Measurements from ENCODE around the gene PHKA2. TPM values are rescaled to one million over a fixed set of nuclear protein-coding genes. Genes with fewer than 3 reads are reported as not detected.

Gene PHKA2
- total and polyA plus RNA-seq, 3 donors from 2014 or later: 42.4 to 95.7 (median 89.9) TPM

- no peak for DNase-seq
- Histone ChIP-seq H3K9me3 (no peaks in the 10 kb centered on the region), H3K4me1 (peaks cover 5% of the 10 kb centered on the region), H3K4me3 (no peak overlapping the region), H3K36me3 (ENCODE audit: low read depth, missing control alignments) (no peaks in the 10 kb centered on the region), H3K27me3 (no peaks in the 10 kb centered on the region), H3K27ac (no peak overlapping the region)
- 79% methylated on average over 11 of the region's 12 CpGs; no CpG with 5 or more reads in 1 of the 2 donors for WGBS, 2 donors
- TF ChIP-seq POLR2A (IDR thresholded peaks at IDR 0.05): no peak
- intact Hi-C loops (cut with DNase I; ENCODE audit: low total_unique reads): no loop called here
These were observed 100.5 kb downstream of the PHKA2 start for GRCh38 chrX:18883234-18883960.

- 89 to 100% methylated on average over 1 to 8 of the region's 9 CpGs for WGBS, 2 donors
- no peaks in the 10 kb centered on the region for H3K36me3 ChIP-seq (ENCODE audit: low read depth, missing control alignments)
- no peaks in the 10 kb centered on the region for H3K9me3 ChIP-seq
- H3K4me3 ChIP-seq: no peak overlapping the region
- H3K27me3 ChIP-seq: no peaks in the 10 kb centered on the region
- no peak for DNase-seq
- intact Hi-C loops (cut with DNase I; ENCODE audit: low total_unique reads): no loop called here
- H3K27ac ChIP-seq: no peak overlapping the region
- H3K4me1 ChIP-seq: no peaks in the 10 kb centered on the region
- TF ChIP-seq POLR2A (IDR thresholded peaks at IDR 0.05) (no peak), CTCF (IDR thresholded peaks at IDR 0.05) (no peak)
These were observed 104.8 kb downstream of the PHKA2 start for GRCh38 chrX:18879144-18879543.

- Histone ChIP-seq H3K4me1 (no peaks in the 10 kb centered on the region), H3K27ac (no peak overlapping the region), H3K27me3 (no peaks in the 10 kb centered on the region), H3K36me3 (ENCODE audit: low read depth, missing control alignments) (no peaks in the 10 kb centered on the region), H3K9me3 (no peaks in the 10 kb centered on the region), H3K4me3 (no peak overlapping the region)
- WGBS, 2 donors: 90 to 94% methylated on average over 6 to 7 of the region's 7 CpGs
- DNase-seq: no peak
- TF ChIP-seq POLR2A (IDR thresholded peaks at IDR 0.05): no peak
- no peak for TF ChIP-seq CTCF (IDR thresholded peaks at IDR 0.05)
- intact Hi-C loops (cut with DNase I; ENCODE audit: low total_unique reads): no loop called here
These were observed 106.4 kb downstream of the PHKA2 start for GRCh38 chrX:18877469-18877868.

GRCh38 chrX:18875256-18875878 lies 108.5 kb downstream of the PHKA2 start:
- intact Hi-C loops (cut with DNase I; ENCODE audit: low total_unique reads): no loop called here
- Histone ChIP-seq H3K27me3 (no peaks in the 10 kb centered on the region), H3K4me1 (no peaks in the 10 kb centered on the region), H3K36me3 (ENCODE audit: low read depth, missing control alignments) (no peaks in the 10 kb centered on the region), H3K27ac (no peak overlapping the region), H3K4me3 (no peak overlapping the region), H3K9me3 (no peaks in the 10 kb centered on the region)
- no peak for DNase-seq
- WGBS, 2 donors: 84 to 85% methylated on average over 10 to 15 of the region's 15 CpGs
- TF ChIP-seq POLR2A (IDR thresholded peaks at IDR 0.05) (no peak), CTCF (IDR thresholded peaks at IDR 0.05) (no peak)

GRCh38 chrX:18874560-18875255 lies 109.2 kb downstream of the PHKA2 start:
- TF ChIP-seq CTCF (IDR thresholded peaks at IDR 0.05) (no peak), POLR2A (IDR thresholded peaks at IDR 0.05) (no peak)
- WGBS, 2 donors: 88 to 92% methylated on average over 17 to 25 of the region's 27 CpGs
- Histone ChIP-seq H3K36me3 (ENCODE audit: low read depth, missing control alignments) (no peaks in the 10 kb centered on the region), H3K27ac (no peak overlapping the region), H3K27me3 (no peaks in the 10 kb centered on the region), H3K4me3 (no peak overlapping the region), H3K4me1 (no peaks in the 10 kb centered on the region), H3K9me3 (no peaks in the 10 kb centered on the region)
- DNase-seq: no peak
- intact Hi-C loops (cut with DNase I; ENCODE audit: low total_unique reads): no loop called here

Data from testis (tissue), 3 donors.